MCF 10A (cell line): ENCODE data around the gene MRPS26. TPM values are rescaled to one million over a fixed set of nuclear protein-coding genes. Genes with fewer than 3 reads are reported as not detected.

Experiments
- BruUV-seq: library from RNA; stranded (reverse); fragments of 400-500 nt; replicated peaks from 2 replicates; lab custom pipeline; 2021; lab: Mats Ljungman, UMichigan
- CTCF ChIA-PET: fragments of 300-600 bp; sonication (Branson Sonifier 250); formaldehyde crosslinking; extraction: SDS; loops from one replicate; lab custom pipeline; 2021; ENCODE audit warnings: antibody characterized with exemption, inconsistent platforms; lab: Yijun Ruan, JAX
- POLR2A ChIA-PET: fragments of 300-600, 350-650 bp; sonication (Branson Sonifier 250); formaldehyde crosslinking; extraction: SDS; loops from one replicate; lab custom pipeline; 2020; ENCODE audit warnings: antibody characterized with exemption, inconsistent platforms; lab: Yijun Ruan, JAX
- DNase-seq: peaks from one replicate; pipeline ENCODE4 v3.0.0-alpha.2; 2018; ENCODE audit not compliant: unreplicated experiment
- H3K27ac Mint-ChIP-seq: one replicate; pipeline ENCODE4 v1.8.0; 2022; ENCODE audit warnings: mild to moderate bottlenecking, low read depth, mixed read lengths; ENCODE audit not compliant: unreplicated experiment
- H3K27me3 Mint-ChIP-seq: one replicate; pipeline ENCODE4 v1.8.0; 2022; ENCODE audit warnings: mixed read lengths; ENCODE audit not compliant: insufficient read depth, unreplicated experiment
- H3K36me3 Mint-ChIP-seq: one replicate; pipeline ENCODE4 v1.8.0; 2022; ENCODE audit warnings: mild to moderate bottlenecking, moderate library complexity, mixed read lengths; ENCODE audit not compliant: insufficient read depth, unreplicated experiment
- H3K4me1 Mint-ChIP-seq: one replicate; pipeline ENCODE4 v1.8.0; 2022; ENCODE audit warnings: mixed read lengths; ENCODE audit not compliant: insufficient read depth, unreplicated experiment
- H3K4me3 Mint-ChIP-seq: one replicate; pipeline ENCODE4 v1.8.0; 2022; ENCODE audit warnings: mild to moderate bottlenecking, moderate library complexity, mixed read lengths; ENCODE audit not compliant: unreplicated experiment
- H3K9me3 Mint-ChIP-seq: one replicate; pipeline ENCODE4 v1.8.0; 2022; ENCODE audit warnings: mixed read lengths; ENCODE audit not compliant: unreplicated experiment
- CTCF ChIP-seq: fragments of 200-600 bp; IDR thresholded peaks from one replicate; pipeline ENCODE4 v1.8.0; 2022; ENCODE audit warnings: antibody characterized with exemption, mild to moderate bottlenecking; ENCODE audit not compliant: unreplicated experiment
- intact Hi-C: fragments of 100-400 bp; cut with micrococcal nuclease; formaldehyde crosslinking; loops from 2 replicates; pipeline ENCODE4 v1.14.1; 2022
- total RNA-seq: library from RNA; stranded (reverse); gene quantifications from 2 replicates; pipeline ENCODE4 v1.2.3, GENCODE V29; 2022

MRPS26 gene
- total RNA-seq, 1 experiment from 2014 or later = 68.4 TPM

- H3K4me1 Mint-ChIP-seq = peaks cover 9% of the 10 kb centered on the region
- TF ChIP-seq CTCF = no peak
- intact Hi-C loops = no loop called here
Measured at GRCh38 chr20:3081641-3082040, 35.8 kb downstream of the MRPS26 start.

GRCh38 chr20:3082306-3082951 is 36.6 kb downstream of the MRPS26 start:
- BruUV-seq = no TSS peak
- DNase-seq = no peak
- Mint-ChIP-seq H3K4me3 (no peak overlapping the region), H3K9me3 (no peaks in the 10 kb centered on the region), H3K27ac (no peak overlapping the region), H3K27me3 (peaks cover 37% of the 10 kb centered on the region), H3K4me1 (peaks cover 9% of the 10 kb centered on the region), H3K36me3 (no peaks in the 10 kb centered on the region)
- POLR2A ChIA-PET = interaction anchor here (0.7 kb wide), 1 partner anchor 272 kb away, joined by 3 read pairs; no protein-coding TSS in a partner anchor
- intact Hi-C loops = no loop called here
- TF ChIP-seq CTCF = no peak
- CTCF ChIA-PET = no interaction called here

More at GRCh38 chr20:3081641-3082040, 35.8 kb downstream of the MRPS26 start:
- Mint-ChIP-seq H3K36me3 (no peaks in the 10 kb centered on the region), H3K27me3 (peaks cover 37% of the 10 kb centered on the region), H3K9me3 (no peaks in the 10 kb centered on the region), H3K4me3 (no peak overlapping the region), H3K27ac (no peak overlapping the region)
- no TSS peak for BruUV-seq
- ChIA-PET CTCF (interaction anchor here (1.4 kb wide), 1 partner anchor 28 kb away, joined by 3 read pairs; no protein-coding TSS in a partner anchor), POLR2A (no interaction called here)
- no peak for DNase-seq

- H3K4me3 Mint-ChIP-seq = no peak overlapping the region
- DNase-seq = no peak
- CTCF ChIA-PET = interaction anchor here (0.6 to 0.8 kb wide), 2 partner anchors 11 to 30 kb away, joined by 3 to 5 read pairs; no protein-coding TSS in a partner anchor
- no TSS peak for BruUV-seq
- no peak overlapping the region for H3K27ac Mint-ChIP-seq
- intact Hi-C loops = no loop called here
- peaks cover 37% of the 10 kb centered on the region for H3K27me3 Mint-ChIP-seq
- POLR2A ChIA-PET = interaction anchor here (0.6 to 0.7 kb wide), 2 partner anchors 273 to 325 kb away, joined by 3 read pairs; no protein-coding TSS in a partner anchor
- TF ChIP-seq CTCF = no peak
- H3K9me3 Mint-ChIP-seq = no peaks in the 10 kb centered on the region
- no peaks in the 10 kb centered on the region for H3K36me3 Mint-ChIP-seq
- peaks cover 9% of the 10 kb centered on the region for H3K4me1 Mint-ChIP-seq
Measured at GRCh38 chr20:3082955-3083952, 37.4 kb downstream of the MRPS26 start.
